ENCODE data around the gene GNPAT.

GNPAT gene

GRCh38 chr1:231301990-231302389 is 61.0 kb downstream of the GNPAT start:
- TF ChIP-seq POLR2A (IDR thresholded peaks at IDR 0.05; ENCODE audit: low read depth, low read length) = no peak
- TF ChIP-seq POLR2AphosphoS5 (IDR thresholded peaks at IDR 0.05; ENCODE audit: low read depth, low read length) = no peak
- TF ChIP-seq TAF1 (IDR thresholded peaks at IDR 0.05; ENCODE audit: borderline replicate concordance, low read depth, low read length) = no peak
- FAIRE-seq (no peak), DNase-seq (ENCODE audit: insufficient read length) (no peak)

DNA sequence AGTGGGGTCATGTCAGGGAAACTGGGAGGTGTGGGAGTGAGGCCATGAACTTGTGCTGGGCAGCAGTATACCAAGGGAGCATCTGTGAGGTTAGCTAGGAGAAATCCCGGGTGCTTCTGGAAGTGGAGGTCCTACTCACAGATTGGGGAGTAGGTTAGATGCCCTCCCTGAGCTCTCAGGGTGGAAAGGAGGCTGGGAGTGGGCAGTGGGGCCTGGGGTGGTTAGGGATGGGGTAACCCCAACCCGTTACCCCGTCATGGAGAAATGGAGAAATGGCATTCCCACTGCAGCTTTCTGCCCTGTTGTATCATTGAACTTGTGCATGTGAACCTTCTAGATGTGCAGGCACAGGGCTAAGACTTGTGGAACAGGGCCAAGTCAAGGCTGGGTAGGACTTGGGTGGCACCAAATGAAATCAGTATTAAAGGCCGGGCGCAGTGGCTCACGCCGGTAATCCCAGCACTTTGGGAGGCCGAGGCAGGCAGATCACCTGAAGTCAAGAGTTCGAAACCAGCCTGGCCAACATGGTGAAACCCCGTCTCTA is 69.5 kb downstream of the GNPAT start:
- no peak for TF ChIP-seq POLR2AphosphoS5 (IDR thresholded peaks at IDR 0.05; ENCODE audit: low read depth, low read length)
- no peak for TF ChIP-seq TAF1 (IDR thresholded peaks at IDR 0.05; ENCODE audit: borderline replicate concordance, low read depth, low read length)
- FAIRE-seq = no peak

GRCh38 chr1:231311720-231312431 is 70.9 kb downstream of the GNPAT start:
- TF ChIP-seq POLR2A (IDR thresholded peaks at IDR 0.05; ENCODE audit: low read depth, low read length) (no peak), TAF1 (IDR thresholded peaks at IDR 0.05; ENCODE audit: borderline replicate concordance, low read depth, low read length) (no peak), POLR2AphosphoS5 (IDR thresholded peaks at IDR 0.05; ENCODE audit: low read depth, low read length) (no peak)
- no peak for DNase-seq (ENCODE audit: insufficient read length)
- no peak for FAIRE-seq

More for the DNA sequence above, 69.5 kb downstream of the GNPAT start:
- DNase-seq (ENCODE audit: insufficient read length) = no peak

- DNase-seq (ENCODE audit: insufficient read length) = no peak
- FAIRE-seq = no peak
- TF ChIP-seq POLR2A (IDR thresholded peaks at IDR 0.05; ENCODE audit: low read depth, low read length) = no peak
- no peak for TF ChIP-seq POLR2AphosphoS5 (IDR thresholded peaks at IDR 0.05; ENCODE audit: low read depth, low read length)
- TF ChIP-seq TAF1 (IDR thresholded peaks at IDR 0.05; ENCODE audit: borderline replicate concordance, low read depth, low read length) = no peak
Measured at GRCh38 chr1:231312432-231312788, 71.4 kb downstream of the GNPAT start.

DNA sequence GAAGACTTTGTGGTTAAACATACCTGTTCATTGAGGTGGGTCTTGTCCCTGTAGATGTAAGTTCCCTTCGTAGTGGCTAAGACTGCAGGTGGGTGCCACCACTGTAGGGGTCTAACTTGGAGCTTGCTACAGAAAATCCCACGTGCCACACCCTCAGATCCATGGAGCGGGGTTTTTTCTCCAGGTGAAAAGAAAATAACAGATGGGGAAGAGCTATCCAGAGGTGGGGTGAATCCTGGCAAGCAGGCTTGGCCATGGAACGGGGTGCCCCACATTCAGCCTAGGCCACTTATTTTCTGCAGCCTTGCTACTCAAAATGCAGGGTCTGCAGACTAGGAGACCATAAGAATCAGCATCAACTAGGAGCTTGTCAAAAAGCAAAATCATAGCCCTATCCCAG is 72.6 kb downstream of the GNPAT start:
- FAIRE-seq (no peak), DNase-seq (ENCODE audit: insufficient read length) (no peak)
- TF ChIP-seq POLR2AphosphoS5 (IDR thresholded peaks at IDR 0.05; ENCODE audit: low read depth, low read length) (no peak), TAF1 (IDR thresholded peaks at IDR 0.05; ENCODE audit: borderline replicate concordance, low read depth, low read length) (no peak)

GRCh38 chr1:231315887-231316286 is 74.9 kb downstream of the GNPAT start:
- no peak for TF ChIP-seq TAF1 (IDR thresholded peaks at IDR 0.05; ENCODE audit: borderline replicate concordance, low read depth, low read length)
- TF ChIP-seq POLR2AphosphoS5 (IDR thresholded peaks at IDR 0.05; ENCODE audit: low read depth, low read length) = no peak
- TF ChIP-seq POLR2A (IDR thresholded peaks at IDR 0.05; ENCODE audit: low read depth, low read length) = no peak
- peak; percentile 16 for DNase-seq (ENCODE audit: insufficient read length)
- FAIRE-seq = peak; percentile 86

GRCh38 chr1:231317306-231318014 is 76.4 kb downstream of the GNPAT start:
- TF ChIP-seq POLR2A (IDR thresholded peaks at IDR 0.05; ENCODE audit: low read depth, low read length) (no peak), TAF1 (IDR thresholded peaks at IDR 0.05; ENCODE audit: borderline replicate concordance, low read depth, low read length) (no peak), POLR2AphosphoS5 (IDR thresholded peaks at IDR 0.05; ENCODE audit: low read depth, low read length) (no peak)
- DNase-seq (ENCODE audit: insufficient read length) = no peak
- no peak for FAIRE-seq

- FAIRE-seq = no peak
- no peak for DNase-seq (ENCODE audit: insufficient read length)
- TF ChIP-seq POLR2AphosphoS5 (IDR thresholded peaks at IDR 0.05; ENCODE audit: low read depth, low read length) (no peak), TAF1 (IDR thresholded peaks at IDR 0.05; ENCODE audit: borderline replicate concordance, low read depth, low read length) (no peak), POLR2A (IDR thresholded peaks at IDR 0.05; ENCODE audit: low read depth, low read length) (no peak)
Measured at GRCh38 chr1:231318015-231318355, 77.0 kb downstream of the GNPAT start.

DNA sequence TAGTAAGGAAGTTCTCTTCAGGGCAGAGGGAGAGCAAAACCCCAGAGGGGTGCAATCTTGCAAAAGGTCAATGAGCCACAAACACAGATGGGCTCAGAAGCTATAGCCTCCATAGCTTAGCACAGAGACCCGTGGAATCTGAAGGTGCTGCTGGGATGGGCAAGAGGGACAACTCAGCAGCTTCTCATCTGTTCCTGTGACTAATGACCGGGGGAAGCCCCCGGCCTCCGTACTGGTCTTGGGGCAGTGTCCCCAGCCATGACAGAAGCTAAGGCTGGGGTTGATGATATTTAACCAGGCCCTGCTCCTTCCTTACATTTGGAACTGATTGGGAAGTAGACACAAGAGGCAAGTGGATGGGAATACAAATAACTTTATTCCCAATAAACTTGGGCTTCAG is 77.6 kb downstream of the GNPAT start:
- no peak for DNase-seq (ENCODE audit: insufficient read length)
- TF ChIP-seq TAF1 (IDR thresholded peaks at IDR 0.05; ENCODE audit: borderline replicate concordance, low read depth, low read length) (no peak), POLR2AphosphoS5 (IDR thresholded peaks at IDR 0.05; ENCODE audit: low read depth, low read length) (no peak), POLR2A (IDR thresholded peaks at IDR 0.05; ENCODE audit: low read depth, low read length) (no peak)
- no peak for FAIRE-seq

- FAIRE-seq = no peak
- no peak for DNase-seq (ENCODE audit: insufficient read length)
- no peak for TF ChIP-seq POLR2A (IDR thresholded peaks at IDR 0.05; ENCODE audit: low read depth, low read length)
Measured at GRCh38 chr1:231319080-231319479, 78.1 kb downstream of the GNPAT start.

GRCh38 chr1:231322880-231323530 is 82.0 kb downstream of the GNPAT start:
- TF ChIP-seq POLR2A (IDR thresholded peaks at IDR 0.05; ENCODE audit: low read depth, low read length) = no peak
- TF ChIP-seq TAF1 (IDR thresholded peaks at IDR 0.05; ENCODE audit: borderline replicate concordance, low read depth, low read length) = no peak
- TF ChIP-seq POLR2AphosphoS5 (IDR thresholded peaks at IDR 0.05; ENCODE audit: low read depth, low read length) = no peak
- FAIRE-seq (no peak), DNase-seq (ENCODE audit: insufficient read length) (no peak)

GRCh38 chr1:231324660-231325059 is 83.6 kb downstream of the GNPAT start:
- FAIRE-seq (no peak), DNase-seq (ENCODE audit: insufficient read length) (no peak)
- TF ChIP-seq POLR2A (IDR thresholded peaks at IDR 0.05; ENCODE audit: low read depth, low read length) (no peak), TAF1 (IDR thresholded peaks at IDR 0.05; ENCODE audit: borderline replicate concordance, low read depth, low read length) (no peak), POLR2AphosphoS5 (IDR thresholded peaks at IDR 0.05; ENCODE audit: low read depth, low read length) (no peak)
